HAP-1 (cell line): Measurements from ENCODE around the gene BAIAP2.

Experiments
- DNase-seq, 2 experiments: peaks; one replicate each; pipeline ENCODE4 v3.0.0-alpha.2; 2016 to 2020; ENCODE audit warnings: low spot score in 2 of 2
- H3K27me3 ChIP-seq: fragments of 250-450 bp; sonication (Bioruptor Pico); 2 replicates; pipeline ENCODE4 v1.5.1; 2020; ENCODE audit warnings: low read depth, mild to moderate bottlenecking, moderate library complexity
- H3K36me3 ChIP-seq: fragments of 250-450 bp; sonication (Bioruptor Pico); replicated peaks from 2 replicates; pipeline ENCODE4 v1.5.1; 2020; ENCODE audit warnings: mild to moderate bottlenecking
- H3K4me1 ChIP-seq: fragments of 250-450 bp; sonication (Bioruptor Pico); 2 replicates; pipeline ENCODE4 v1.5.1; 2020; ENCODE audit warnings: mild to moderate bottlenecking
- H3K4me3 ChIP-seq: fragments of 250-450 bp; sonication (Bioruptor Pico); 2 replicates; pipeline ENCODE4 v1.5.1; 2020; ENCODE audit warnings: mild to moderate bottlenecking, moderate library complexity
- H3K9me3 ChIP-seq: fragments of 250-450 bp; sonication (Bioruptor Pico); 2 replicates; pipeline ENCODE4 v1.5.1; 2020; ENCODE audit warnings: mild to moderate bottlenecking, moderate library complexity
- in situ Hi-C: fragments of 300-500 bp; cut with MboI; formaldehyde crosslinking; loops from 3 replicates; pipeline ENCODE4 v1.14.3; 2020; ENCODE audit warnings: low sequenced_read_pairs, inconsistent platforms, mixed read lengths

BAIAP2 gene

DNA sequence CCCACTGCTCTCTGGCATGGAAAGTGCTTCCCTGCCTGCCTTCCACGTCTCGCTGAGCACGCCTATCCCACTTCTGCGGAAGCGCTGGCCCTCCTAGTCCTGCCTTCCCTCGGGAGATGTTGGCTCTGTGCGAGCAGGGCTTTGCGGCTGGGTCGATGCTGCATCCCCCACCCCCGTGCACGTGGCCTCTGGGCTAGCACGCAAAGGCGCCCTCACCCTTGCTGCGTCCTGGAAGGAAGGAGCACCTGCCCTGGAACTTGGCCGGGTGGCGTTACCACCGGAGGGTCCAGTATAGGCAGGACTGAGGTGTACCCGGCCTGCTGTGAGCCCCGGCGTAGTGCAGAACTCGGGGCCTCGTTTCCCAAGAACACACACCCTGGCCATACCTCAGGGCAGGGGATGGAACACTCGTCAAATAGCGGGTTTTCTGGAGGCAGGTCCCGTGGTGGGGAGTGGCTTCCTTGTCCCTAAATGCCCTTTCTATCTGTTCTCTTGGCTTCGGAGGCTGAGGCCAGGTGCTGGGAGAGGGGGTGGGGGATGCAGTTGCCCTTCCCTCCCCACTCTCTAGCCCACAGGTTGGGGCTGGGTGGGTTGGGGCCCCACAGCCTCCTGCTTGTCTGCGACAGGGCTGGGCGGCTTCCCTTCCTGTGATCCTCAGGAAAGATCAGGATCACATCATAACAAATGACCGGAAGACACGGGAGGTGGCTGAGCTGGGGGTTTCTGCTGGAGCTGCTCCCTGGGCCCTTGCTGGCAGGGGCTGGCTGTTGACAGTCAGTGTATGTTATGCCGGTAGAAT is 17.4 kb downstream of the BAIAP2 start:
- in situ Hi-C loops = no loop called here
- DNase-seq = no peak
- Histone ChIP-seq H3K9me3 (no peaks in the 10 kb centered on the region), H3K27me3 (no peaks in the 10 kb centered on the region), H3K36me3 (no peaks in the 10 kb centered on the region; the same call in 1 of the 2 replicates), H3K4me1 (peaks cover 6% of the 10 kb centered on the region), H3K4me3 (no peak overlapping the region)

DNA sequence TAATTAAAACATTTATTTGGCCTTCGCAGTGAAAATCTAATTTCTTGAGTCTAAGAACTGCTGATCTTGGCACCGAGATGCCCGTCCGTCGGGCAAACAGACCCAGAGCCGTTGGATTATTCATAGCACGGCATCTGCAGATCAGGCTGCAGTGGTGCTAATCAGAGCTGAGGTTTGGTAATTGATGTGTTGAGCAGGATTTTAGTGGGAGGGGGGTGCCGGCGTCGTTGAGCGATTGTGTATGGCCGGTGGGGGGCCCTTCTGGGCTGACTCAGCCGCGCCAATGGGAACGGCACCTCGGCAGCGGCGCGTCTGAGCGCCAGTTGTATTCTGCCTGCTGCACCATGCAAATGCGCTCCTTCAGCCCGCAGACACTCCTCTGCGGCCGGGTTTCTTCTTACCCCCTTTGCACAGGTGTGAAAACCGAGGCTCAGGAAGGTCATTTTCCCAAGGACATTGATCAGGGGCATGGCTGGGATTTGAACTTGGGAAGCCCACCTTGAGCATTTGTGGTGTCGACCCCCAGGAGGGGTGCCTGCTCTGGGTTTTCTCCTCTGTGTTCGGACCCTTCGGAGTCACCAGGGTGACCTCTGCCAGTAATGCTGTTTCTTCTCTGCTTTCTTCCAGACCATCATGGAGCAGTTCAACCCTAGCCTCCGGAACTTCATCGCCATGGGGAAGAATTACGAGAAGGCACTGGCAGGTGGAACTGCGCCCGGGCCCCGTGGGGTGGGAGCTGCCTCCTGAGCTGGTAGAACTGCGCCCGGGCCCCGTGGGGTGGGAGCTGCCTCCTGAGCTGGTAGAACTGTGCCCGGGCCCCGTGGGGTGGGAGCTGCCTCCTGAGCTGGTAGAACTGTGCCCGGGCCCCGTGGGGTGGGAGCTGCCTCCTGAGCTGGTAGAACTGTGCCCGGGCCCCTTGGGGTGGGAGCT is 18.4 kb downstream of the BAIAP2 start:
- no peak for DNase-seq
- no peaks in the 10 kb centered on the region; the same call in 1 of the 2 replicates for H3K36me3 ChIP-seq
- no peak overlapping the region for H3K4me3 ChIP-seq
- no peaks in the 10 kb centered on the region for H3K27me3 ChIP-seq
- peaks cover 9% of the 10 kb centered on the region for H3K4me1 ChIP-seq
- in situ Hi-C loops = no loop called here
- H3K9me3 ChIP-seq = no peaks in the 10 kb centered on the region

DNA sequence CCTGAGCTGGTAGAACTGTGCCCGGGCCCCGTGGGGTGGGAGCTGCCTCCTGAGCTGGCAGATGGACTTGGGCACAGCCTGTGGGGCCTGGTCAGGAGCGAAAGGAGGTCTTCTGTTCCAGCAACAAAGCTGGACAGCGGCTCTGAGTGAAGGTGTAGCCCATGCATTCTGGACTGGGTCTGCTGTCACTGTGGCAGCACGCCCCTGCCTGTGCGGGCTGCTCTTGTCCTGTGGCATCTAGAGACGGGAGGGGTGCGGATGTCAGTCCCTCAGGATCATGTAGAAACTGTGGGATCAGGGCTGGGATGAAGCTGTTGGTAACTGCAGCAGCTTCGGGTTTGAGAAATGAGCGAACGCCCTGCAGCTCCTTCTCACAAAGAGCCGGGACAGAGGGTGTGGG is 19.4 kb downstream of the BAIAP2 start:
- no peaks in the 10 kb centered on the region for H3K9me3 ChIP-seq
- H3K4me1 ChIP-seq = peaks cover 9% of the 10 kb centered on the region
- no peaks in the 10 kb centered on the region for H3K27me3 ChIP-seq
- no peak for DNase-seq
- no peak overlapping the region for H3K4me3 ChIP-seq
- peaks cover 3% of the 10 kb centered on the region; the same call in 1 of the 2 replicates for H3K36me3 ChIP-seq
- in situ Hi-C loops = no loop called here

DNA sequence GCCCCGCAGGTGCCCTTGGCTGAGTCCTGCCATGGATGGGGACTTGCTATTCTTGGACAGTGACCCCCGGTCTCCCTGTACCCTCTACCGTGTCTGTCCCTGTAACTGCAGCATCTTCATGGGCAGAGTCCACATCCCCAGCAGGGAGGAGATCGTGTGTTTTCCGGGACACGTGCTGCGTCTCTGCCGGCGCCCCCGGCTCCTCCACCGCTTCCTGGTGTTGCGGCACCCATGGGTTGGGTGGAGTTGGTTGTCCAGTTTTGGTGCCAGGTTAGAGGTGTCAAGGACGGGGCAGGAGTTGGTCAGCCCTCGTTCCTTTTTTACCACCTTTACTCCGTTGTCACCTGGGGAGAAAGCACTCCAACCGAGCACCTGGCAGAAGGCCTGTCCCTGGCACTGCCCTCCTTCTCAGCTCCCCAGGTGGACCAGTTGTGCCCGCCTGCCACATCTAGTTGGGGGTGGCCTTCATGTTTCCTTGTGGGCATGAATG is 20.0 kb downstream of the BAIAP2 start:
- no peaks in the 10 kb centered on the region for H3K9me3 ChIP-seq
- DNase-seq = no peak
- no peak overlapping the region for H3K4me3 ChIP-seq
- in situ Hi-C loops = no loop called here
- peaks cover 9% of the 10 kb centered on the region for H3K4me1 ChIP-seq
- H3K36me3 ChIP-seq = peaks cover 4% of the 10 kb centered on the region; the same call in 1 of the 2 replicates
- H3K27me3 ChIP-seq = no peaks in the 10 kb centered on the region

DNA sequence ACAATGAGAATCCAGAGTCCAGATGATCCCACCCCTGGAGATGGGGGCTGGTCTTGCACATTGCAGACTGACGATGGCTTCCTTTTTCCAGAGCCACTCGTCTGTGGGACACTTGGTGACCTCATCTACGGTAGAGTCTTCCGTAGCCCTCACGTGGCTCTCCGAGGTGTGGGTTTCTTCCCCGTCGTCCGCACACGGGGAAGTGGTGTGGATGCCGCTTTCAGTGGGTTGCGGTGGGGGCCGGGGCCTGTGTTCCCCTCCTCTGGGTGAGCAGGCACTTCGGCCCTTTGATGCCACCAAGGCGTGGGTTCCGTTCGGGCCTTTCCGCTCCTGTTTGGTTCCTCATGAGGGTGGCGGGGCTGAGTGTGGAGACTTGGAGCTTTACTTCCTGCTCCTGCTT is 21.4 kb downstream of the BAIAP2 start:
- no peak for DNase-seq
- H3K36me3 ChIP-seq = peaks cover 10% of the 10 kb centered on the region; the same call in 1 of the 2 replicates

DNA sequence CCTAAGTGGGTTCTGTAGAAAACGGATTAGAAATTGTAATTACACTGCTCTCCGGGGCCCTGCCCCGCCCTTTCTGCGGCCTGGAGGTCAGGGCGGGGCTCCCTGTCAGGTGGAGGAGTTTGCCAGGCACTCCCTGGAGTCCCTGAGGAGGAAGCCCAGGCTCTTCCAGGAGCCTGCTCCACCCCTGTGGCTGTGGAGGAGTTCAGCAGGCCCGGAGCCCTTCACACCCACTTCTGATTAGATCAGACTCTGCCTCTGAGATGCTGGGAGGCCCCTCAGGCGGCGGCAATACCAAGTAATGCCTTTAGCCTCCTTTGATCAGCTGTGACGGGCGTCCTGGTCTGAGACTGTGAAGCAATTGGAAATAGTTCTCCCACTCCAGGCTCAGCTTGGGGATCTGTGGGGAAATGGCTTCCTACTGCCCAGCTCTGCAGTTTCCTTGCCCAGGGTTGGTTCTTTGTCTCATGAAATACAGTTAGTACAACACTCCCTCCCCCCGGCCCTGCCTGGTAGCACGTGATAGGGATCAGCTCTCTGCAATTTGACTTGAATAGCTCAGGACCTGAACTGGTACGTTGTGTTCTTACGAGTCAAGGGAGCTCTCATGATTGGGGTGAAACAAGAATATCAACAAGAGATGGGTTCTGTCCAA is 22.3 kb downstream of the BAIAP2 start:
- peak; percentile 55 to 78 for DNase-seq
- in situ Hi-C loops = no loop called here
- Histone ChIP-seq H3K9me3 (no peaks in the 10 kb centered on the region), H3K4me1 (peaks cover 9% of the 10 kb centered on the region), H3K4me3 (no peak overlapping the region), H3K36me3 (peaks cover 10% of the 10 kb centered on the region; the same call in 1 of the 2 replicates), H3K27me3 (no peaks in the 10 kb centered on the region)

More for the DNA sequence above, 21.4 kb downstream of the BAIAP2 start:
- Histone ChIP-seq H3K4me1 (peaks cover 9% of the 10 kb centered on the region), H3K9me3 (no peaks in the 10 kb centered on the region), H3K4me3 (no peak overlapping the region), H3K27me3 (no peaks in the 10 kb centered on the region)
- in situ Hi-C loops = no loop called here

DNA sequence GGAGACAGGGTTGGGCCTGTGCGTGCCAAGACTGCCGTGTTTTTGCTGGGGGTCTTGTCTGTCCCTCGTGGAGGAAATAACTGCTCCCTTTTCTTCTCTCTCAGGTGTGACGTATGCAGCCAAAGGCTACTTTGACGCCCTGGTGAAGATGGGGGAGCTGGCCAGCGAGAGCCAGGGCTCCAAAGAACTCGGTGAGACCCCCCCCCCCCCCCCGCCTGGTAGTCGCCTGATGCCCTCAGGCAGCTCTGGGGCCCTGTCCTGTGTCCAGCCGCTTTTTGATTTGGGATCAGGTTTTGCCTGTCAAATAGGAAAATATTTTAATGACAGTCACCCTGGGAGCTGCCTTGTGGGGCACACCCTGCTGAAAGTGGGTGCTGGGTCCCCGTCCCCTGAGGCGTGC is 22.8 kb downstream of the BAIAP2 start:
- no peaks in the 10 kb centered on the region for H3K9me3 ChIP-seq
- H3K4me3 ChIP-seq = no peak overlapping the region
- peaks cover 9% of the 10 kb centered on the region for H3K4me1 ChIP-seq
- H3K27me3 ChIP-seq = no peaks in the 10 kb centered on the region
- no peak for DNase-seq
- in situ Hi-C loops = no loop called here
- H3K36me3 ChIP-seq = peaks cover 10% of the 10 kb centered on the region; the same call in 1 of the 2 replicates

DNA sequence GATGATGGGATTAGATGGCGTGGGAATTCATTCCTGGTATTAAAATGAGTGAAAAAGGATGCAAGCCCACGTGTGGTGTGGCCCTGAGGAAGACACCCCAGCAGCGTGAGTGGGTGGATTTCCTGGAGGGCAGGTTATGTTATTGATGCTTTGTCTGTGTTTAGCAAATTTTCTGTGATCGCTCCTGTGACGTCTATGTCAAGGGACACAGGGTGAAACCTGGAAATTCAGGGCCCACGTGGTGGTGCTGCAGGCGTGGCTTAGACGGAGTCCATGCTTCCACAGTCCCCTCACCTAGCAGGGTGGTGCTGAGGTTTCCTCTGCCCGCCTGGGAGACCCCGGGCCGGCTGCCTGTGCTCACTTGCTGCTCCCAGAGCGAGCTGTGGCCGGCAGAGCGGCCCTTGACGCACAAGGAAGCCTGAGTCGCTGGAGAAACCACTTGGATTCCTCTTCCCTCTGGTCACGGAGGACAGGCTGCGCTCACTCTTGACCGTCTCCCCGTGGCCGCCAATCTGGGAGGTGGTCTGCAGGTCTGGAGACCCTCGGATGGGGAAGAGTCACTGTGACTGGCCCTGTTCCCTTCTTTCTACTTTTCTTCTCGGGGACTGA is 23.4 kb downstream of the BAIAP2 start:
- Histone ChIP-seq H3K27me3 (no peaks in the 10 kb centered on the region), H3K9me3 (no peaks in the 10 kb centered on the region), H3K4me3 (no peak overlapping the region), H3K4me1 (peaks cover 9% of the 10 kb centered on the region), H3K36me3 (peaks cover 10% of the 10 kb centered on the region; the same call in 1 of the 2 replicates)
- no peak for DNase-seq
- in situ Hi-C loops = no loop called here

DNA sequence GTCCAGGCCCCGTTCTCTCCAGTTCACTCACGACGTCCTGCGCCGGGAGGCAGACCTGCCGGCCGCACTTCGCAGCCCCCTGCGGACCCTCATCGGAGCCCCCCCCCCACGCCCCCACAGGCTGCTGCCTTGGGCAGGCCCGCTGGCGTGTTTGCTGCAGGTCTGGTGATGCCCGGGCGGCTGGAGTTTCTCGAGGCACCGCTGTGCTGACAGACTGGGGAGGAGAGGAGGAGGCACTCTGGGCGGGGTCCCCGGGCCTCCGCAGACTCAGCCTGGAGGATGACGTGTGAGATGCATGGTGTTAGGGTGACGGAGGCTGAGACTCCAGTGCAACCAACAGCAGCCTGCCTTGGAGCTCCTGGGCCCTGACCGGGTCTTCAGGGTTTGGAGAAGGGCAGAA is 24.1 kb downstream of the BAIAP2 start:
- DNase-seq = no peak
- no peaks in the 10 kb centered on the region for H3K9me3 ChIP-seq
- no peaks in the 10 kb centered on the region for H3K27me3 ChIP-seq
- H3K4me1 ChIP-seq = peaks cover 9% of the 10 kb centered on the region
- peaks cover 10% of the 10 kb centered on the region; the same call in 1 of the 2 replicates for H3K36me3 ChIP-seq
- H3K4me3 ChIP-seq = no peak overlapping the region
- in situ Hi-C loops = no loop called here

DNA sequence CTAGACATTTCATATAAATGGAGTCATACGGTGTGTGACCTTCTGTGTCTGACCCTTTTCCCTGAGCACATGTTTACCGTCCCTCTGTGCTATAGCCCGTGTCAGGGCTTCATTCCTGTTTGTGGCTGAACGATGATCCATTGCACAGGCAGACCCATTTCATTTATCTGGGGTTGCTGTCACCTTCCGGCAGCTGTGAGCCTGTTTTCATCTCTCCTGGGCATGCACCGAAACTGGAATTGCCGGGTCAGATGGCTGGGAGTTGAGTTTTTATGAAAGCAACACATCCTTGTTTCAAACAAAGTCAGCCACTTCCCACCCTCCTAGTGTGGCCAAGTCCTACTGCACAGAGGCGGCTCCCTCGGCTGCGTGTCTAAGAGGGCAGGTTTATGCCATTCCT is 25.5 kb downstream of the BAIAP2 start:
- H3K27me3 ChIP-seq = no peaks in the 10 kb centered on the region
- peaks cover 9% of the 10 kb centered on the region for H3K4me1 ChIP-seq
- no peak overlapping the region for H3K4me3 ChIP-seq
- H3K9me3 ChIP-seq = no peaks in the 10 kb centered on the region
- H3K36me3 ChIP-seq = peaks cover 13% of the 10 kb centered on the region; the same call in 1 of the 2 replicates
- no peak for DNase-seq
- in situ Hi-C loops = no loop called here

DNA sequence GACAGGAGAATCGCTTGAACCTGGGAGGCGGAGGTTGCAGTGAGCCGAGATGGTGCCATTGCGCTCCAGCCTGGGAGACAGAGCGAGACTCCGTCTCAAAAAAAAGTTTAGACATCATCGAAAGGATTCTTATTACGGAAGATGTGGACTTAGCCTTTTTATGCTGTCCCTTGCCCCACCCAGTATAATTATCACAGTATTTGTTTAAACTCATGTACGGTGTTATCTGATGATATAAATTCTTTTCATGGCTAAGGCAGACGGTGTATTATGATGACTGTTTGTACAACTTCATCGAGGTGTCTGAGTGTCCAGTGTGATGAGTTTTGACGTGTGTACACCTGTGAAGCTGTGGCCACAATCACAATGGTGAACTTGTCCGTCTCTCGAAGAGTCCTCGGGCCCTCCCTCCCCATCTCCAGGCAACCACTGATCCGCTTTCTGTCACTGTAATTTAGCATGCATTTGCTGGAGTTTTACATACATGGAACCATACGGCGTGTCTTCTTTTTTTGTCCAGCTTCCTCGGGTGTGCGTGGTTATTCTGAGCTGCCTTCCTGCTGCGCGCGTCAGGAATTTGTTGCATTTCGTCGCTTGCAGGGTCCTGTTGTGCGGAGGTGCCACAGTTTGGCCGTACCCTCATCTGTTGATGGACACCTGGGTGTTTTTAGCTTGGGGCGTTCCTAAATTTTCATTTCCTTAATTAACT is 26.2 kb downstream of the BAIAP2 start:
- Histone ChIP-seq H3K27me3 (no peaks in the 10 kb centered on the region), H3K4me3 (no peak overlapping the region), H3K36me3 (0 out of 2 replicates have a peak, but pooled peaks cover 13% of the 10 kb centered on the region), H3K9me3 (no peaks in the 10 kb centered on the region), H3K4me1 (peaks cover 9% of the 10 kb centered on the region)
- no peak for DNase-seq
- in situ Hi-C loops = no loop called here

DNA sequence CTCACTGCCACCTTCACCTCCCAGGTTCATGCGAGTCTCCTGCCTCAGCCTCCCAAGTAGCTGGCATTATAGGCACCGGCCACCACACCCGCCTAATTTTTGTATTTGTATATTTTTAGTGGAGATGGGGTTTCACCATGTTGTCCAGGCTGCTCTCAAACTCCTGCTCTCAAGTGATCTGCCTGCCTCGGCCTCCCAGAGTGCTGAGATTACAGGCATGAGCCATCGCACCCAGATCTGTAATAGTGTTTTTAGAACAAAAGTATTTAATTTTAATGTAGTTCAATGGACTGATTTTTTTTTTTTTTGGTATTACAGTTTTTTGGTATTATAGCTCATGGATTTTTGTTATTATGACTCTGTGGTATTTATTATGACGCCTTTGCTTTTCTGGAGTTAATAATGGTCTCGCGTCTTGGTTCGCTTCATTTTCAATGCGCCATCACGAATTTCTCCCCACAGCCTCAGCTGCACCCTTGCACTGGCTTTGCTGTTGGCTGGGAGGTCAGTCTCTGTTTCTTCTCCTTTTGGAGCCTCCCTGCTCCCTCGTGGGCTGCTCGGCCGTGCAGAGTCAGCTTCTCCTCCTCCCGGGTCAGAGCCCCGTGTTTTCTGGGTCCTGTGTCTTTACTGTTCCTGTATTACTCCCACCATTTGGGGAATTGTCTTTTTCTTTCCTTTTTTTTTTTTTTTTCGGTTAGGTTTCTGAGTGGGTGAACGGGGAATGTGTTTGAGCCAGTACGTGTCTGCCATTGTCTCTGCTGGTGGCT is 27.2 kb downstream of the BAIAP2 start:
- Histone ChIP-seq H3K27me3 (no peaks in the 10 kb centered on the region), H3K9me3 (no peaks in the 10 kb centered on the region), H3K4me1 (peaks cover 4% of the 10 kb centered on the region), H3K4me3 (no peak overlapping the region), H3K36me3 (0 out of 2 replicates have a peak, but pooled peaks cover 13% of the 10 kb centered on the region)
- in situ Hi-C loops = no loop called here
- DNase-seq = no peak
